Stimulated activated CD4-positive, alpha-beta T cell treated with anti-CD3 and anti-CD28 coated beads, TNF-alpha, amount 100 ng/mL, for 4 hours (primary cell): ENCODE measurements around the gene B4GALT5.
"Not testable (repeated sequence)": the region's sequence is repeated elsewhere in the genome, so short reads cannot be mapped to it uniquely, and the experiment has no call there.

Experiments used
- DNase-seq, 3 experiments: peaks; one replicate each; pipeline ENCODE4 v3.0.0-alpha.2; 2020; ENCODE audit warnings: low read depth in 3 of 3

Gene B4GALT5

DNA sequence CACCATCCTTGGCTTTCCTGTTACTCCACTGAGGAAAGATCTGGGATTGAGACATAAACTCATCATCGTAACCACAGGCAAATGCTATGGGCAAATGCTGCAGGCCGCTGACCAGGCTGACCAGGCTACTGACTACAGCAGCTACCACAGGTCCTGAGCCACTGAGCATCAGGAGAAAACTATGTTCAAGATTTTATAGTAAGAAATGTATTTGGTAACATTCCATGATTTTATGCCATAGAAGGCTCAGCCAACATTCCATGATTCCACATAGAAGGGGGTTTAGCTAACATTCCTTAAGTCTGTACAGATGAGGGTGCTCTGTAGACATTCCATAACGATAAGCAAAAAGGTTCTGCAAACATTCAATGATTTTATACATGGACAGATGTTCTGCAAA lies 16.1 kb upstream of the B4GALT5 start:
- no peak for DNase-seq

DNA sequence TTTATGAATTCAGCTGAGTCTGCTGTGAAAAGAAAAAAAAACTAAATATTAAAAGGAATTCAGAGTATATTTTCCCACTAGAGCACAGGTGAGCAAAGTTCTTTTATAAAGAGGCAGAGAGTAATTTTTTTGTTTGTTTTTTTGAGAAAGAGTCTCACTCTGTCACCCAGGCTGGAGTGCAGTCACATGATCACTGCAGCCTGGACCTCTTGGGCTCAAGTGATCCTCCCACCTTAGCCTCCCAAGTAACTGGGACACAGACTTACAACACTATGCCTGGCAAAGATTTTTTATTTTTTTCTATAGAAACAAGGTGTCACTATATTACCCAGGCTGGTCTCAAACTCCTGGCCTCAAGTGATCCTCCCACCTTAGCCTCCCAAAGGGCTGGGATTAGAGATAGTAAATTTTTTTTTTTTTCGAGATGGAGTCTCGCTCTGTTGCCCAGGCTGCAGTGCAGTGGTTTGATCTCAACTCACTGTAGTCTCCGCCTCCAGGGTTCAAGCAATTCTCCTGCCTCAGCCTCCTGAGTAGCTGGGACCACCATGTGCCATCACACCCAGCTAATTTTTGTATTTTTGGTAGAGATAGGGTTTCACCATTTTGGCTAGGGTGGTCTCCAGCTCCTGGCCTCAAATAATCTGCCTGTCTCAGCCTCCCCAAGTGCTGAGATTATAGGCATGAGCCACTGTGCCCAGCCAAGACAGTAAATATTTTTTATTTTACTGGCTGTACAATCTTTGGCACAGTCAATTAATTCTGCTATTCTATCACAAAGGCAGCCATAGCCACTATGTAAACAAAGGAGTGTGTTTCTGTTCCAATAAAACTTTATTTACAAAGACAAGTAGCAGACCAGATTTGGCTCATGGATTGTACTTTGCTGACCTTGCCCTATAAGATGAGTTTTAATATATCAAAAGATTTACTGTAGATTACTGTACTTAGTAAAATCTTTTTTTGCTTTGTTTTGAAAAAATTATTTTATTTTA lies 14.5 kb upstream of the B4GALT5 start:
- no peak for DNase-seq

- no peak for DNase-seq
Measured at GRCh38 chr20:49727478-49727877, 13.8 kb upstream of the B4GALT5 start.

GRCh38 chr20:49725694-49726093 lies 12.0 kb upstream of the B4GALT5 start:
- no peak for DNase-seq

GRCh38 chr20:49725224-49725606 lies 11.5 kb upstream of the B4GALT5 start:
- DNase-seq, result not testable (repeated sequence)

DNA sequence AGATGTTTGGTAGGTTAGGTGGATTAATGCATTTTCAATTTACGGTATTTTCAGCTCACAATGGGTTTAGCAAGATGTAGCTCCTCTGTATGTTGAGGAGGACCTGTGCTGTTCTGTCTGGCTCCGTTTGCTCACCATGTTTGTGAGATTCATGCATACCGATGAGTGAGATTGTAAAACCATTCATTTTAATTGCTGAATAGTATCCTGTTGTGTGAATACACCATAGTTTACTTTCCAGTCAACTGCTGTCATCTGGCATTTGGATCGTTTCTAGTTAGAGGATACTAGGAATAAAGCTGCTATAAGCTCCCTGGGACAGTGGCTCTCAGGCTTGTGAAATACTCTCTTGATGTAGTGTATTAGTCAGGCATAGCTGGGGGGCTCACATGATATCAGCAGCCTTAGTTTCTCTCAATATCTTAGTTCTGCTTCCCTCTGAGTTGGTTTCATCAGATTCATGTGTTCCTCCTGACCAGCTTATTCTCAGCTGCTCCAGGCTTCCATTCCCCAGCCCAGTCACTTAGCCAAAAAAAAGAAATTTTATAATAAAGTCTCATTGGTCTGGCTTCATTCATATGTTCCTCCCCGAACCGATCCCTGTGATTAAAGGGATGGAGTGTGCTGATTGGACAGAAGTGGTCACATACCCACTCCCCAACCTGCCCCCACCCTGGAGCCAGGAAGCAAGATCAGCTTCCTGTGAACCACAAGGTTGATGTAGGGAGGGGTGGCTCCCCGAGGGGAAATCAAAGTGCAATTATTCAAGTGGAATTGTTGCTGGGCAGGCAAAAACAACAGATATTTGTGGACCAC lies 10.9 kb upstream of the B4GALT5 start:
- no peak for DNase-seq

DNA sequence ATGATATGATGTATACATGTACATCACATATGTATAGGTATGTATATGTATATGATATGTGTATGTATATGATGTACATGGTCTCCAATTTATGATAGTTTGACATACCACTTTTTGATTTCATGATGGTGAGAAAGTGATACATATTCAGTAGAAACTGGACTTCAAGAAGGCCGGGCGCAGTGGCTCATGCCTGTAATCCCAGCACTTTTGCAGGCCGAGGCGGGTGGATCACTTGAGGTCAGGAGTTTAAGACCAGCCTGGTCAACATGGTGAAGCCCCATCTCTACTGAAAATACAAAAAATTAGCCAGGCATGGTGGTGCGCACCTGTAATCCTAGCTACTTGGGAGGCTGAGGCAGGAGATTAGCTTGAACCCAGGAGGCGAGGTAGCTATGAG lies 10.1 kb upstream of the B4GALT5 start:
- not testable (repeated sequence) for DNase-seq

DNA sequence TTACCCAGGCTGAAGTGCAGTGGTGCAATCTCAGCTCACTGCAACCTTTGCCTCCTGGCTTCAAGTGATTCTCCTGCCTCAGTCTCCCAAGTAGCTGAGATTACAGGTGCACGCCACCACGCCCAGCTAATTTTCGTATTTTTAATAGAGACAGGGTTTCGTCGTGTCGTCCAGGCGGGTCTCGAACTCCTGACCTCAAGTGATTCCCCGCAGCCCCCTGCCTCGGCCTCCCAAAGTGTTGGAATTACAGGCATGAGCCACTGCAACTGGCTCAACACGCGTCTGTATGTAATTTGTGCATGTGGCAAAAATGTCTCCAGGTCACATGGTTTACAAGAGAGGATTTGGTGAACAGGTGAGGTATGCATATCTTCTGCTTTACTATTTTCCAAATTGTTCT lies 7.6 kb upstream of the B4GALT5 start:
- not testable (repeated sequence) for DNase-seq

- no peak for DNase-seq
Measured at GRCh38 chr20:49715466-49715865, 1.8 kb upstream of the B4GALT5 start.

GRCh38 chr20:49712996-49713752 lies 504 bp downstream of the B4GALT5 start:
- DNase-seq, result peak in 2 of 3 experiments; percentile 6 to 14

GRCh38 chr20:49712646-49712995 lies 1.1 kb downstream of the B4GALT5 start:
- no peak for DNase-seq

GRCh38 chr20:49712118-49712517 lies 1.6 kb downstream of the B4GALT5 start:
- no peak for DNase-seq

DNA sequence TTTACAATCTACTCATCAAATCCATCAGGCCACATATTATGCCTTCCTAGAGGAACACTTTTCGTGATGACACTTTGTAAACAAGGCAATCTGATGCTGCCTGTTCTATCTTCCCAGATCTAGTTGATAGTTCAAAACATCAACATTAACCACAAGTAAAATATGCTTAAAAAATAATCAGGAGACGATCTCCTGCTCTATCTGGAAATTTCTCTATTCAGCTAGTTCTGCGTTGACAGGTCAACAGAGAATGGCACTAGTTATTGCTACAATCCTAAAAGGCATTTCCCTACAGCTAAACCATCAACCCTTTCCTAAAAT lies 2.1 kb downstream of the B4GALT5 start:
- DNase-seq, result no peak

DNA sequence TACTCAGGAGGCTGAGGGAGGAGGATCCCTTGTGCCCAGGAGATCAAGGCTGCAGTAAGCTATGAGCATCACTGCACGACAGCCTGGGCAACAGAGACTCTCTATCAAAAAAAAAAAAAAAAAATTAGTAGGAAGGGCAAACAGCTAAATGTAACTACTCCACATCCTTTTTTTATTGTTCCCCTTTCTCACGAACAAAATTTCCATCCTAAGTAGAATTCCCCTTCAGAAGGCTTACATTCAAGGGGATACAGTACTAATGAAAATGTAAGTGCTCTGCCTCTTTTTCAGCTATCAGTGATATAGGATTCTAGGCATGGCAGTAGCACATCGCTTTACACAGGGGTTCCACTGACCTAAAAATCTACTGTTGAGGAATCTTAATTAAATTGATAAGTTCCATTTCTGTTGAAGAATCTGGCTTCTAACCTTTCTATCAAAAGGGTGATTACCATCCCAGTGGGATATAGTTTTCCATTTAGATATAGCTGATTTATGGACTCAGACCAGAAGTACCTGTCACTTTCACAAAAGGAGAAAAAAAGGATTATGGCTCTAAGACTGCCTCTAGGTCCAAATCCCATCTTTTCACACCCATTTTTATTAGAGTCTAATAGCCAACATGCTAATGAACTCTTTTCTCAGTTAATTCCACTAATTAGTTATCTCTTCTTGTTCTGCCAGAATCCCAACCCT lies 2.6 kb downstream of the B4GALT5 start:
- no peak for DNase-seq

GRCh38 chr20:49707118-49707517 lies 6.6 kb downstream of the B4GALT5 start:
- DNase-seq, result no peak

DNA sequence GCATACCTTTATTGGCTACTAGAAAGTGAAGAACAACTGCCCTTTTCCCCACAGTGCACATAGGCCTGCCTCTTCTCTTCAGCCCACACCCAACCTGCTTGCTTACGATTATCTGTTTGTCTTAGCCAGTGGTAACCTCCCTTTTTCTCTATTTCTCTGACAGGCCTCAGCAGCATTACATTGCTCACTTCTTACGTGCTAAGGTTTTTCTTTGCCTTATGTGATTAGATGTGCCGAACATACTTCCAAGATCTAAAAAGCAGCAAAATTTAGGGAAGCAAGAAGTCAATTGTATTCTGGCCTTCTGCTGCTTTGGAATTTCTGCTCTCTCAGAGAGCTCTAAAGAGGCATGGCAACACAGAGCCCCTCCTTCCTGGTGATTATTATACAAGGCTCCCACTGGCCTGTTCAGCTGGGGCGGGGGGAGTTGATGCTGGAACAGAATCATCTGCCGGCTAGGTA lies 7.0 kb downstream of the B4GALT5 start:
- no peak for DNase-seq

DNA sequence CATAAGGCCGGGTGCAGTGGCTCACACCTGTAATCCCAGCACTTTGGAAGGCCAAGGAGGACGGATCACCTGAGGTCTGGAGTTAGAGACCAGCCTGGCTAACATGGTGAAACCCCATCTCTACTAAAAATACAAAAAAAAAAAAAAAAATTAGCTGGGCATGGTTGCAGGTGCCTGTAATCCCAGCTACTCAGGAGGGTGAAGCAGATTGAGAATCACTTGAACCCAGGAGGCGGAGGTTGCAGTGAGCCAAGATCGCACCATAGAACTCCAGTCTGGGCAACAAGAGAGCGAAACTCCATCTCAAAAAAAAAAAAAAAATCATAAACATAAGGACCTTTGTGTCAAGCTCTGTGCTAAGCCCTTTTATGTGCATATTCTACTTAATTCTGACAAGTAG lies 7.8 kb downstream of the B4GALT5 start:
- DNase-seq, result not testable (repeated sequence)

- no peak for DNase-seq
Measured at GRCh38 chr20:49705358-49705757, 8.3 kb downstream of the B4GALT5 start.

DNA sequence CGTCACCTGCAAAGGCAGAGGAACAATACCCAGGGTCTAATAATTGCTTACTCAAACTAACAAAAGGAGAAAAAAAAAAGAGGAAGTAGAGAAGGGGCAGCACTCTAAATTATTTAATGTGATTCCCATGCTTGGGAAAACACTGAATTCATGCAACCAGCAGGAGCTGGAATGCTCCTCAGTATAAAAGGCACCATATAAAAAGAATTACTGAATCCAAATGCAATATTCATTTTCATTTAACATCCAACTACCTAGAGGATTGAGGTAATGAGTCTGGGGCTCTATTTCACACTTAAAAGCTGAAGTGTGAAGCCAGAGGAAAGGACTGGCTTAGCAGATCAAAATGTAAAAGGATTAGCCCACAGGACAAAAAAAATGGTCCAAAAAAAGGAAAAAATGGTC lies 8.7 kb downstream of the B4GALT5 start:
- no peak for DNase-seq

GRCh38 chr20:49701916-49702315 lies 11.8 kb downstream of the B4GALT5 start:
- no peak for DNase-seq

GRCh38 chr20:49701241-49701790 lies 12.4 kb downstream of the B4GALT5 start:
- no peak for DNase-seq
